IMR-90 (cell line): Measurements from ENCODE around the gene SUSD6. TPM values are rescaled to one million over a fixed set of nuclear protein-coding genes. Genes with fewer than 3 reads are reported as not detected.

ENCODE experiments used
- ATAC-seq: fragments of 200-7000 bp; cut with Tn5 transposase; 2 replicates; pipeline ENCODE4 v1.9.1; 2020; ENCODE audit warnings: low read depth, mild to moderate bottlenecking, moderate library complexity
- BruUV-seq: library from RNA; stranded (reverse); fragments of 400-500 nt; replicated peaks from 2 replicates; lab custom pipeline; 2021; lab: Mats Ljungman, UMichigan
- CTCF ChIA-PET: fragments of 300-600 bp; formaldehyde crosslinking; extraction: SDS; loops from one replicate; lab custom pipeline; 2021; ENCODE audit warnings: antibody characterized with exemption; lab: Yijun Ruan, JAX
- POLR2A ChIA-PET: fragments of 300-600 bp; sonication (Branson Sonifier 250); formaldehyde crosslinking; loops from one replicate; lab custom pipeline; 2022; ENCODE audit warnings: antibody characterized with exemption; ENCODE audit not compliant: unreplicated experiment; lab: Charles Lee
- DNase-seq: peaks from one replicate; pipeline ENCODE4 v3.0.0; 2013
- H2AFZ ChIP-seq: replicated peaks from 2 replicates; pipeline ENCODE3; 2013; ENCODE audit warnings: low read length, mild to moderate bottlenecking; ENCODE audit not compliant: poor library complexity
- H2AK5ac ChIP-seq: 2 replicates; pipeline ENCODE4 v1.6.1; 2013; ENCODE audit warnings: low read depth, low read length, inconsistent platforms
- H2AK9ac ChIP-seq: replicated peaks from 2 replicates; pipeline ENCODE3; 2013; ENCODE audit warnings: mild to moderate bottlenecking, low read depth, low read length, moderate library complexity; ENCODE audit not compliant: poor library complexity
- H2BK120ac ChIP-seq: 2 replicates; pipeline ENCODE4 v1.6.1; 2013; ENCODE audit warnings: low read depth, low read length, inconsistent platforms
- H2BK15ac ChIP-seq: 3 replicates; pipeline ENCODE4 v1.6.1; 2013; ENCODE audit warnings: low read depth, low read length, inconsistent platforms
- H2BK20ac ChIP-seq: 2 replicates; pipeline ENCODE4 v1.6.1; 2013; ENCODE audit warnings: low read depth, mild to moderate bottlenecking, inconsistent platforms, low read length, moderate library complexity
- H2BK5ac ChIP-seq: 2 replicates; pipeline ENCODE4 v1.6.1; 2013; ENCODE audit warnings: mild to moderate bottlenecking, low read depth, low read length, inconsistent platforms; ENCODE audit not compliant: poor library complexity, severe bottlenecking
- H3K14ac ChIP-seq: replicated peaks from 2 replicates; pipeline ENCODE4 v1.6.1; 2013; ENCODE audit warnings: low read depth, low read length, inconsistent platforms
- H3K18ac ChIP-seq: 2 replicates; pipeline ENCODE4 v1.6.1; 2013; ENCODE audit warnings: low read depth, low read length, control low read depth
- H3K23ac ChIP-seq: 2 replicates; pipeline ENCODE4 v1.6.1; 2013; ENCODE audit warnings: low read depth, low read length, inconsistent platforms
- H3K27ac ChIP-seq: 2 replicates; pipeline ENCODE4 v1.5.1; 2013; ENCODE audit warnings: mild to moderate bottlenecking, control low read depth, low read length; ENCODE audit not compliant: insufficient read depth
- H3K27me3 ChIP-seq: 2 replicates; pipeline ENCODE4 v1.6.1; 2013; ENCODE audit warnings: low read length; ENCODE audit not compliant: control insufficient read depth, insufficient read depth
- H3K36me3 ChIP-seq: 2 replicates; pipeline ENCODE4 v1.6.1; 2013; ENCODE audit warnings: low read length, mixed read lengths; ENCODE audit not compliant: control insufficient read depth, insufficient read depth
- H3K4ac ChIP-seq: 2 replicates; pipeline ENCODE4 v1.6.1; 2013; ENCODE audit warnings: low read depth, low read length, inconsistent platforms
- H3K4me1 ChIP-seq: 2 replicates; pipeline ENCODE4 v1.6.1; 2013; ENCODE audit warnings: low read length, mixed read lengths; ENCODE audit not compliant: control insufficient read depth, insufficient read depth
- H3K4me2 ChIP-seq: 2 replicates; pipeline ENCODE4 v1.6.1; 2013; ENCODE audit warnings: low read depth, mild to moderate bottlenecking, control low read depth, low read length, moderate library complexity
- H3K4me3 ChIP-seq: 2 replicates; pipeline ENCODE4 v1.5.1; 2013; ENCODE audit warnings: low read depth, mild to moderate bottlenecking, control low read depth, low read length, moderate library complexity; ENCODE audit not compliant: insufficient read depth
- H3K56ac ChIP-seq: 2 replicates; pipeline ENCODE4 v1.6.1; 2013; ENCODE audit warnings: low read length, inconsistent platforms; ENCODE audit not compliant: insufficient read depth; ENCODE audit errors: extremely low read depth
- H3K79me1 ChIP-seq, 2 experiments: 2 replicates each; pipeline ENCODE4 v1.6.1; 2013; ENCODE audit warnings: low read length in 2 of 2, inconsistent platforms in 1 of 2, low read depth in 1 of 2
- H3K9ac ChIP-seq: 2 replicates; pipeline ENCODE4 v1.6.1; 2013; ENCODE audit warnings: low read depth, low read length, control low read depth
- H3K9me1 ChIP-seq: 2 replicates; pipeline ENCODE4 v1.6.1; 2013; ENCODE audit warnings: low read length, inconsistent platforms; ENCODE audit not compliant: insufficient read depth
- H3K9me3 ChIP-seq: 2 replicates; pipeline ENCODE4 v1.6.1; 2013; ENCODE audit warnings: low read length; ENCODE audit not compliant: control insufficient read depth, insufficient read depth
- H4K20me1 ChIP-seq: 2 replicates; pipeline ENCODE4 v1.6.1; 2013; ENCODE audit warnings: low read length, inconsistent platforms; ENCODE audit not compliant: insufficient read depth
- H4K5ac ChIP-seq: 2 replicates; pipeline ENCODE4 v1.6.1; 2013; ENCODE audit warnings: mild to moderate bottlenecking, low read depth, low read length, control low read depth
- H4K8ac ChIP-seq, 2 experiments: 2 replicates each; pipeline ENCODE4 v1.6.1; 2013; ENCODE audit warnings: low read depth in 2 of 2, low read length in 2 of 2, control low read depth in 1 of 2, inconsistent platforms in 1 of 2
- H4K91ac ChIP-seq: 2 replicates; pipeline ENCODE4 v1.6.1; 2013; ENCODE audit warnings: low read depth, low read length, inconsistent platforms; ENCODE audit not compliant: insufficient read depth
- CEBPB ChIP-seq: IDR thresholded peaks from 2 replicates; pipeline ENCODE4 v1.6.1; 2012; ENCODE audit warnings: low read depth, low read length, improper control_type of control experiment
- CHD1 ChIP-seq: IDR thresholded peaks from 2 replicates; pipeline ENCODE4 v1.6.1; 2012; ENCODE audit warnings: low read depth, low read length, improper control_type of control experiment
- FOS ChIP-seq: fragments of 150-350 bp; IDR thresholded peaks from 2 replicates; pipeline ENCODE4 v1.6.1; 2016; ENCODE audit warnings: low read depth, low read length
- MXI1 ChIP-seq: IDR thresholded peaks from 2 replicates; pipeline ENCODE4 v1.6.1; 2012; ENCODE audit warnings: low read depth, mild to moderate bottlenecking, low read length, moderate library complexity, borderline replicate concordance
- POLR2A ChIP-seq: IDR thresholded peaks from 2 replicates; pipeline ENCODE4 v1.6.1; 2012; ENCODE audit warnings: mild to moderate bottlenecking, low read depth, low read length
- RAD21 ChIP-seq: IDR thresholded peaks from 2 replicates; pipeline ENCODE4 v1.6.1; 2012; ENCODE audit warnings: low read length, improper control_type of control experiment
- RCOR1 ChIP-seq: IDR thresholded peaks from 2 replicates; pipeline ENCODE4 v1.6.1; 2012; ENCODE audit warnings: mild to moderate bottlenecking, low read length, improper control_type of control experiment; ENCODE audit not compliant: insufficient replicate concordance
- RFX5 ChIP-seq: IDR thresholded peaks from 2 replicates; pipeline ENCODE4 v1.8.0; 2012; ENCODE audit warnings: low read depth, mild to moderate bottlenecking, low read length, moderate library complexity
- SMC3 ChIP-seq: fragments of 150-350 bp; IDR thresholded peaks from 2 replicates; pipeline ENCODE4 v1.6.1; 2016; ENCODE audit warnings: low read depth, mild to moderate bottlenecking, antibody characterized with exemption, low read length, moderate library complexity
- WGBS, 2 experiments: methylation state at CpG; one replicate each; pipeline versions ENCODE4 v1.1.5 to v1.1.7; 2013; ENCODE audit warnings: missing lambda C conversion rate in 2 of 2; ENCODE audit not compliant: insufficient read length in 1 of 2; ENCODE audit errors: extremely low coverage in 2 of 2; 5-methylcytosine and 5-hydroxymethylcytosine counted together
- dilution Hi-C: fragments of 300-500 bp; cut with HindIII; formaldehyde crosslinking; loops from one replicate; pipeline ENCODE4 v1.14.3; 2018; ENCODE audit warnings: low sequenced_read_pairs; ENCODE audit not compliant: unreplicated experiment
- in situ Hi-C: fragments of 300-500 bp; cut with MboI; formaldehyde crosslinking; loops from 3 replicates; pipeline ENCODE4 v1.14.3; 2019; ENCODE audit warnings: low sequenced_read_pairs, inconsistent platforms, mixed read lengths
- intact Hi-C: fragments of 100-400 bp; cut with micrococcal nuclease; formaldehyde crosslinking; loops from 2 replicates; pipeline ENCODE4 v1.10.0; 2022
- polyA plus RNA-seq, 3 experiments: library from polyadenylated mRNA; depleted of rRNA; stranded (reverse); fragments of >200 nt; gene quantifications; 2 replicates each; pipeline ENCODE4 v1.2.3, GENCODE V29; 2012; ENCODE audit warnings: low replicate concordance in 1 of 3
- total RNA-seq: library from RNA; depleted of rRNA; stranded (reverse); fragments of >200 nt; gene quantifications from 2 replicates; pipeline ENCODE4 v1.2.3, GENCODE V29; 2012
- TF ChIP-seq, protein P1 (sequence below): fragments of 150-350 bp; IDR thresholded peaks from 2 replicates; pipeline ENCODE4 v1.6.1; 2016; ENCODE audit warnings: low read depth, mild to moderate bottlenecking, low read length, moderate library complexity, borderline replicate concordance

The SUSD6 gene
- total and polyA plus RNA-seq, 2 of the 4 experiments (the other 2 are of a cell fraction) = 2.3 to 10.1 TPM

- H3K56ac ChIP-seq = peak overlapping the region; percentile 87
- ATAC-seq (peak; percentile 13), DNase-seq (peak; percentile 23)
- peak overlapping the region; percentile 96 for H2AK9ac ChIP-seq
- H3K18ac ChIP-seq = peak overlapping the region; percentile 39
- intact Hi-C loops (loop anchor here (2.0 to 5.0 kb wide), 2 partner anchors 35 to 107 kb away; no protein-coding TSS in a partner anchor), dilution Hi-C loops (no loop called here), in situ Hi-C loops (no loop called here)
- peak overlapping the region; percentile 3 to 45 for H4K8ac ChIP-seq
- peak overlapping the region; percentile 80 for H3K4me3 ChIP-seq
- 10% methylated on average over 4 of the region's 47 CpGs; no CpG with 5 or more reads in 1 of the 2 experiments for WGBS, 2 experiments
- H3K23ac ChIP-seq = peak overlapping the region; percentile 98
- peak overlapping the region; percentile 45 for H2BK120ac ChIP-seq
- H3K27me3 ChIP-seq = no peaks in the 10 kb centered on the region
- peak overlapping the region; percentile 89 for H3K4me2 ChIP-seq
- peak overlapping the region; percentile 57; the same call in 2 of the 3 replicates for H2BK15ac ChIP-seq
- POLR2A ChIA-PET = interaction anchor here (0.6 to 1.1 kb wide), 3 partner anchors 95 to 308 kb away, joined by 3 to 6 read pairs (median 3); no protein-coding TSS in a partner anchor
- H4K20me1 ChIP-seq = peaks cover 42% of the 10 kb centered on the region
- no peak for TF ChIP-seq RCOR1
- TF ChIP-seq SMC3 = no peak
- TF ChIP-seq POLR2A = peak; percentile 5; the same call in 1 of the 2 replicates
- no peak for TF ChIP-seq FOS
- no peak; the same call in 1 of the 2 replicates for TF ChIP-seq CHD1
- 0 out of 2 replicates have a peak, but pooled peaks have one; percentile 6 for TF ChIP-seq MXI1
- TF ChIP-seq RFX5 = no peak
- TF ChIP-seq, protein P1, sequence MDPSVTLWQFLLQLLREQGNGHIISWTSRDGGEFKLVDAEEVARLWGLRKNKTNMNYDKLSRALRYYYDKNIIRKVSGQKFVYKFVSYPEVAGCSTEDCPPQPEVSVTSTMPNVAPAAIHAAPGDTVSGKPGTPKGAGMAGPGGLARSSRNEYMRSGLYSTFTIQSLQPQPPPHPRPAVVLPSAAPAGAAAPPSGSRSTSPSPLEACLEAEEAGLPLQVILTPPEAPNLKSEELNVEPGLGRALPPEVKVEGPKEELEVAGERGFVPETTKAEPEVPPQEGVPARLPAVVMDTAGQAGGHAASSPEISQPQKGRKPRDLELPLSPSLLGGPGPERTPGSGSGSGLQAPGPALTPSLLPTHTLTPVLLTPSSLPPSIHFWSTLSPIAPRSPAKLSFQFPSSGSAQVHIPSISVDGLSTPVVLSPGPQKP = no peak
- TF ChIP-seq CEBPB = no peak
- no peak for TF ChIP-seq RAD21
- CTCF ChIA-PET = interaction anchor here (0.8 to 1.5 kb wide), 2 partner anchors 113 to 115 kb away, joined by 3 to 5 read pairs; no protein-coding TSS in a partner anchor
- peak overlapping the region; percentile 85 for H3K27ac ChIP-seq
- peak overlapping the region; percentile 90 for H3K14ac ChIP-seq
- H4K5ac ChIP-seq = peak overlapping the region; percentile 9; the same call in 1 of the 2 replicates
- peak overlapping the region; percentile 81 for H2BK5ac ChIP-seq
- peak overlapping the region; percentile 36; the same call in 1 of the 2 replicates for H2BK20ac ChIP-seq
- no TSS peak for BruUV-seq
- H3K9ac ChIP-seq = peak overlapping the region; percentile 94
- H3K4me1 ChIP-seq = peaks cover 20% of the 10 kb centered on the region
- H3K9me1 ChIP-seq = peaks cover 18% of the 10 kb centered on the region
- peak overlapping the region; percentile 58; the same call in 1 of the 2 replicates for H4K91ac ChIP-seq
- peak overlapping the region; percentile 92 for H3K4ac ChIP-seq
- no peaks in the 10 kb centered on the region for H3K9me3 ChIP-seq
- H3K36me3 ChIP-seq = no peaks in the 10 kb centered on the region
- H2AK5ac ChIP-seq = peak overlapping the region; percentile 69
- peak overlapping the region; percentile 89 for H2AFZ ChIP-seq
- peaks cover 20 to 57% of the 10 kb centered on the region in 2 experiments for H3K79me1 ChIP-seq
Measured at GRCh38 chr14:69612014-69612782, 802 bp downstream of the SUSD6 start.
